T-helper 2 cell treated with Interferon-gamma antibody and Interleukin-4, amounts not matched to agents 100 ng/mL and 5 ng/mL, for 36 hours (primary cell): ENCODE measurements around the gene TOMM34. TPM values are rescaled to one million over a fixed set of nuclear protein-coding genes. Genes with fewer than 3 reads are reported as not detected.

ENCODE experiments used
- intact Hi-C: fragments of 100-400 bp; cut with micrococcal nuclease; formaldehyde crosslinking; loops from one replicate; pipeline ENCODE4 v1.15.1; 2023
- total RNA-seq: library from RNA; stranded (reverse); gene quantifications from 2 replicates; pipeline ENCODE4 v1.2.3, GENCODE V29; 2022

TOMM34 gene
- total RNA-seq, 1 donor from 2014 or later: 24.0 TPM

GRCh38 chr20:44936510-44936909 is 23.7 kb downstream of the TOMM34 start:
- intact Hi-C loops: no loop called here

- intact Hi-C loops: no loop called here
These were observed 27.3 kb downstream of the TOMM34 start for GRCh38 chr20:44932916-44933315.

- intact Hi-C loops: no loop called here
These were observed 28.3 kb downstream of the TOMM34 start for GRCh38 chr20:44931911-44932310.

GRCh38 chr20:44930517-44931168 is 29.6 kb downstream of the TOMM34 start:
- intact Hi-C loops: no loop called here

- intact Hi-C loops: no loop called here
These were observed 31.6 kb downstream of the TOMM34 start for GRCh38 chr20:44928595-44928994.

- intact Hi-C loops: no loop called here
These were observed 35.7 kb downstream of the TOMM34 start for GRCh38 chr20:44924541-44924940.

- intact Hi-C loops: no loop called here
These were observed 38.8 kb downstream of the TOMM34 start for GRCh38 chr20:44921447-44921846.

- intact Hi-C loops: no loop called here
These were observed 41.4 kb downstream of the TOMM34 start for GRCh38 chr20:44918761-44919160.

- intact Hi-C loops: no loop called here
These were observed 41.9 kb downstream of the TOMM34 start for GRCh38 chr20:44918342-44918741.

- intact Hi-C loops: no loop called here
These were observed 42.8 kb downstream of the TOMM34 start for GRCh38 chr20:44917399-44917798.

GRCh38 chr20:44916586-44916985 is 43.6 kb downstream of the TOMM34 start:
- intact Hi-C loops: no loop called here

- intact Hi-C loops: loop anchor here (5.0 kb wide), 1 partner anchor 182 kb away; no protein-coding TSS in a partner anchor
These were observed 45.3 kb downstream of the TOMM34 start for GRCh38 chr20:44914924-44915323.

- intact Hi-C loops: loop anchor here (5.0 kb wide), 1 partner anchor 185 kb away; no protein-coding TSS in a partner anchor
These were observed 48.0 kb downstream of the TOMM34 start for GRCh38 chr20:44912189-44912588.

GRCh38 chr20:44911264-44911921 is 48.8 kb downstream of the TOMM34 start:
- intact Hi-C loops: loop anchor here (2.0 to 5.0 kb wide), 2 partner anchors 55 to 186 kb away; partner anchors contain the start of gene STK4

- intact Hi-C loops: loop anchor here (1.0 to 5.0 kb wide), 3 partner anchors 25 to 187 kb away; partner anchors contain the start of genes STK4 and YWHAB
These were observed 49.4 kb downstream of the TOMM34 start for GRCh38 chr20:44910690-44911262.

- intact Hi-C loops: loop anchor here (1.0 to 5.0 kb wide), 3 partner anchors 25 to 187 kb away; partner anchors contain the start of genes STK4 and YWHAB
These were observed 50.1 kb downstream of the TOMM34 start, which contains the start of gene PABPC1L for GRCh38 chr20:44909872-44910689. TSS of gene PABPC1L (plus strand) at chr20:44910060. CDS start at chr20:44910144, 84 bp downstream.

- intact Hi-C loops: no loop called here
These were observed 51.0 kb downstream of the TOMM34 start for GRCh38 chr20:44908987-44909871.

GRCh38 chr20:44904377-44904776 is 55.8 kb downstream of the TOMM34 start:
- intact Hi-C loops: no loop called here

- intact Hi-C loops: no loop called here
These were observed 58.2 kb downstream of the TOMM34 start for GRCh38 chr20:44901974-44902373.

- intact Hi-C loops: no loop called here
These were observed 59.9 kb downstream of the TOMM34 start for GRCh38 chr20:44900231-44900854.
